ENCODE data around the gene PAQR8. TPM values are rescaled to one million over a fixed set of nuclear protein-coding genes. Genes with fewer than 3 reads are reported as not detected.

Gene PAQR8
- total RNA-seq, 1 experiment from 2014 or later: 3.0 TPM

GRCh38 chr6:52340603-52340880 is 21.4 kb upstream of the PAQR8 start:
- TF ChIP-seq CTCF (conservative IDR thresholded peaks at IDR 0.05): no peak
- Mint-ChIP-seq H3K27ac (no peak overlapping the region), H3K9me3 (no peaks in the 10 kb centered on the region)

More at GRCh38 chr6:52340603-52340880, 21.4 kb upstream of the PAQR8 start:
- Histone ChIP-seq H3K9me3 (ENCODE audit: control insufficient read depth, low read depth, low read length) (no peaks in the 10 kb centered on the region), H2BK12ac (ENCODE audit: insufficient read length, low read depth, low read length) (no peak overlapping the region), H2BK120ac (ENCODE audit: low read depth, low read length, poor library complexity, severe bottlenecking) (no peak overlapping the region), H3K9ac (ENCODE audit: extremely low read depth, insufficient read length, low read length) (no peak overlapping the region), H4K5ac (ENCODE audit: insufficient read length, low read depth, low read length) (no peak overlapping the region), H2BK5ac (ENCODE audit: insufficient read length, low read length) (no peak overlapping the region), H3K4ac (ENCODE audit: low read depth, low read length) (no peak overlapping the region), H3K18ac (ENCODE audit: insufficient read length, low read depth, low read length) (no peak overlapping the region), H3K14ac (ENCODE audit: insufficient read depth, low read length) (no peak overlapping the region), H2BK15ac (ENCODE audit: low read depth, low read length) (no peak overlapping the region), H3K27me3 (ENCODE audit: insufficient read depth, low read length) (no peaks in the 10 kb centered on the region), H3K23me2 (ENCODE audit: insufficient read length, low read depth, low read length, poor library complexity, severe bottlenecking) (no peaks in the 10 kb centered on the region), H2BK20ac (ENCODE audit: low read depth, low read length, poor library complexity, severe bottlenecking) (no peak overlapping the region), H3K56ac (ENCODE audit: insufficient read length, low read depth, low read length) (no peak overlapping the region), H4K91ac (ENCODE audit: insufficient read length, low read depth, low read length) (no peak overlapping the region), H3T11ph (ENCODE audit: low read length) (no peak overlapping the region), H3K4me2 (ENCODE audit: insufficient read depth, insufficient read length, low read length) (no peak overlapping the region), H2AK5ac (ENCODE audit: insufficient read length, low read length) (no peak overlapping the region), H3K79me1 (ENCODE audit: insufficient read depth, low read depth, low read length, poor library complexity, severe bottlenecking) (no peaks in the 10 kb centered on the region), H3K27ac (ENCODE audit: insufficient read length, low read depth, low read length) (no peak overlapping the region), H3K79me2 (ENCODE audit: insufficient read depth, low read length) (no peaks in the 10 kb centered on the region), H3K4me1 (ENCODE audit: insufficient read depth, low read length) (no peaks in the 10 kb centered on the region), H3K23ac (ENCODE audit: insufficient read length, low read depth, low read length) (no peak overlapping the region), H4K20me1 (ENCODE audit: control insufficient read depth, insufficient read depth, insufficient read length) (no peaks in the 10 kb centered on the region), H4K8ac (replicated peaks; ENCODE audit: insufficient read length, low read depth, low read length) (no peak overlapping the region), H2AFZ (ENCODE audit: low read length) (no peak overlapping the region)
- Mint-ChIP-seq H3K4me1 (no peaks in the 10 kb centered on the region), H3K27me3 (ENCODE audit: low read depth) (no peaks in the 10 kb centered on the region), H3K4me3 (no peak overlapping the region), H3K36me3 (ENCODE audit: insufficient read depth in 1 of 3, low read depth in 3 of 3) (no peaks in the 10 kb centered on the region)
- no peak for DNase-seq

All from H9 (cell line).